IMR-90 (cell line): Measurements from ENCODE around the gene MLLT10. TPM values are rescaled to one million over a fixed set of nuclear protein-coding genes. Genes with fewer than 3 reads are reported as not detected.

Experiments
- ATAC-seq: fragments of 200-7000 bp; cut with Tn5 transposase; 2 replicates; pipeline ENCODE4 v1.9.1; 2020; ENCODE audit warnings: low read depth, mild to moderate bottlenecking, moderate library complexity
- BruUV-seq: library from RNA; stranded (reverse); fragments of 400-500 nt; replicated peaks from 2 replicates; lab custom pipeline; 2021; lab: Mats Ljungman, UMichigan
- CTCF ChIA-PET: fragments of 300-600 bp; formaldehyde crosslinking; extraction: SDS; loops from one replicate; lab custom pipeline; 2021; ENCODE audit warnings: antibody characterized with exemption; lab: Yijun Ruan, JAX
- POLR2A ChIA-PET: fragments of 300-600 bp; sonication (Branson Sonifier 250); formaldehyde crosslinking; loops from one replicate; lab custom pipeline; 2022; ENCODE audit warnings: antibody characterized with exemption; ENCODE audit not compliant: unreplicated experiment; lab: Charles Lee
- DNase-seq: peaks from one replicate; pipeline ENCODE4 v3.0.0; 2013
- H2AFZ ChIP-seq: replicated peaks from 2 replicates; pipeline ENCODE3; 2013; ENCODE audit warnings: low read length, mild to moderate bottlenecking; ENCODE audit not compliant: poor library complexity
- H2AK5ac ChIP-seq: 2 replicates; pipeline ENCODE4 v1.6.1; 2013; ENCODE audit warnings: low read depth, low read length, inconsistent platforms
- H2AK9ac ChIP-seq: replicated peaks from 2 replicates; pipeline ENCODE3; 2013; ENCODE audit warnings: mild to moderate bottlenecking, low read depth, low read length, moderate library complexity; ENCODE audit not compliant: poor library complexity
- H2BK120ac ChIP-seq: 2 replicates; pipeline ENCODE4 v1.6.1; 2013; ENCODE audit warnings: low read depth, low read length, inconsistent platforms
- H2BK15ac ChIP-seq: 3 replicates; pipeline ENCODE4 v1.6.1; 2013; ENCODE audit warnings: low read depth, low read length, inconsistent platforms
- H2BK20ac ChIP-seq: 2 replicates; pipeline ENCODE4 v1.6.1; 2013; ENCODE audit warnings: low read depth, mild to moderate bottlenecking, inconsistent platforms, low read length, moderate library complexity
- H2BK5ac ChIP-seq: 2 replicates; pipeline ENCODE4 v1.6.1; 2013; ENCODE audit warnings: mild to moderate bottlenecking, low read depth, low read length, inconsistent platforms; ENCODE audit not compliant: poor library complexity, severe bottlenecking
- H3K14ac ChIP-seq: replicated peaks from 2 replicates; pipeline ENCODE4 v1.6.1; 2013; ENCODE audit warnings: low read depth, low read length, inconsistent platforms
- H3K18ac ChIP-seq: 2 replicates; pipeline ENCODE4 v1.6.1; 2013; ENCODE audit warnings: low read depth, low read length, control low read depth
- H3K23ac ChIP-seq: 2 replicates; pipeline ENCODE4 v1.6.1; 2013; ENCODE audit warnings: low read depth, low read length, inconsistent platforms
- H3K27ac ChIP-seq: 2 replicates; pipeline ENCODE4 v1.5.1; 2013; ENCODE audit warnings: mild to moderate bottlenecking, control low read depth, low read length; ENCODE audit not compliant: insufficient read depth
- H3K27me3 ChIP-seq: 2 replicates; pipeline ENCODE4 v1.6.1; 2013; ENCODE audit warnings: low read length; ENCODE audit not compliant: control insufficient read depth, insufficient read depth
- H3K36me3 ChIP-seq: 2 replicates; pipeline ENCODE4 v1.6.1; 2013; ENCODE audit warnings: low read length, mixed read lengths; ENCODE audit not compliant: control insufficient read depth, insufficient read depth
- H3K4ac ChIP-seq: 2 replicates; pipeline ENCODE4 v1.6.1; 2013; ENCODE audit warnings: low read depth, low read length, inconsistent platforms
- H3K4me1 ChIP-seq: 2 replicates; pipeline ENCODE4 v1.6.1; 2013; ENCODE audit warnings: low read length, mixed read lengths; ENCODE audit not compliant: control insufficient read depth, insufficient read depth
- H3K4me2 ChIP-seq: 2 replicates; pipeline ENCODE4 v1.6.1; 2013; ENCODE audit warnings: low read depth, mild to moderate bottlenecking, control low read depth, low read length, moderate library complexity
- H3K4me3 ChIP-seq: 2 replicates; pipeline ENCODE4 v1.5.1; 2013; ENCODE audit warnings: low read depth, mild to moderate bottlenecking, control low read depth, low read length, moderate library complexity; ENCODE audit not compliant: insufficient read depth
- H3K56ac ChIP-seq: 2 replicates; pipeline ENCODE4 v1.6.1; 2013; ENCODE audit warnings: low read length, inconsistent platforms; ENCODE audit not compliant: insufficient read depth; ENCODE audit errors: extremely low read depth
- H3K79me1 ChIP-seq, 2 experiments: 2 replicates each; pipeline ENCODE4 v1.6.1; 2013; ENCODE audit warnings: low read length in 2 of 2, inconsistent platforms in 1 of 2, low read depth in 1 of 2
- H3K9ac ChIP-seq: 2 replicates; pipeline ENCODE4 v1.6.1; 2013; ENCODE audit warnings: low read depth, low read length, control low read depth
- H3K9me1 ChIP-seq: 2 replicates; pipeline ENCODE4 v1.6.1; 2013; ENCODE audit warnings: low read length, inconsistent platforms; ENCODE audit not compliant: insufficient read depth
- H3K9me3 ChIP-seq: 2 replicates; pipeline ENCODE4 v1.6.1; 2013; ENCODE audit warnings: low read length; ENCODE audit not compliant: control insufficient read depth, insufficient read depth
- H4K20me1 ChIP-seq: 2 replicates; pipeline ENCODE4 v1.6.1; 2013; ENCODE audit warnings: low read length, inconsistent platforms; ENCODE audit not compliant: insufficient read depth
- H4K5ac ChIP-seq: 2 replicates; pipeline ENCODE4 v1.6.1; 2013; ENCODE audit warnings: mild to moderate bottlenecking, low read depth, low read length, control low read depth
- H4K8ac ChIP-seq, 2 experiments: 2 replicates each; pipeline ENCODE4 v1.6.1; 2013; ENCODE audit warnings: low read depth in 2 of 2, low read length in 2 of 2, control low read depth in 1 of 2, inconsistent platforms in 1 of 2
- H4K91ac ChIP-seq: 2 replicates; pipeline ENCODE4 v1.6.1; 2013; ENCODE audit warnings: low read depth, low read length, inconsistent platforms; ENCODE audit not compliant: insufficient read depth
- CEBPB ChIP-seq: IDR thresholded peaks from 2 replicates; pipeline ENCODE4 v1.6.1; 2012; ENCODE audit warnings: low read depth, low read length, improper control_type of control experiment
- ELK1 ChIP-seq: fragments of 150-350 bp; IDR thresholded peaks from 2 replicates; pipeline ENCODE4 v1.6.1; 2016; ENCODE audit warnings: low read depth, mild to moderate bottlenecking, low read length, moderate library complexity, borderline replicate concordance
- FOS ChIP-seq: fragments of 150-350 bp; IDR thresholded peaks from 2 replicates; pipeline ENCODE4 v1.6.1; 2016; ENCODE audit warnings: low read depth, low read length
- MAZ ChIP-seq: IDR thresholded peaks from 2 replicates; pipeline ENCODE4 v1.6.1; 2012; ENCODE audit warnings: low read depth, mild to moderate bottlenecking, low read length, improper control_type of control experiment, moderate library complexity, borderline replicate concordance
- MXI1 ChIP-seq: IDR thresholded peaks from 2 replicates; pipeline ENCODE4 v1.6.1; 2012; ENCODE audit warnings: low read depth, mild to moderate bottlenecking, low read length, moderate library complexity, borderline replicate concordance
- NFE2L2 ChIP-seq: fragments of 150-350 bp; IDR thresholded peaks from 2 replicates; pipeline ENCODE4 v1.6.1; 2016; ENCODE audit warnings: low read depth, mild to moderate bottlenecking, low read length
- RAD21 ChIP-seq: IDR thresholded peaks from 2 replicates; pipeline ENCODE4 v1.6.1; 2012; ENCODE audit warnings: low read length, improper control_type of control experiment
- WGBS, 2 experiments: methylation state at CpG; one replicate each; pipeline versions ENCODE4 v1.1.5 to v1.1.7; 2013; ENCODE audit warnings: missing lambda C conversion rate in 2 of 2; ENCODE audit not compliant: insufficient read length in 1 of 2; ENCODE audit errors: extremely low coverage in 2 of 2; 5-methylcytosine and 5-hydroxymethylcytosine counted together
- dilution Hi-C: fragments of 300-500 bp; cut with HindIII; formaldehyde crosslinking; loops from one replicate; pipeline ENCODE4 v1.14.3; 2018; ENCODE audit warnings: low sequenced_read_pairs; ENCODE audit not compliant: unreplicated experiment
- in situ Hi-C: fragments of 300-500 bp; cut with MboI; formaldehyde crosslinking; loops from 3 replicates; pipeline ENCODE4 v1.14.3; 2019; ENCODE audit warnings: low sequenced_read_pairs, inconsistent platforms, mixed read lengths
- intact Hi-C: fragments of 100-400 bp; cut with micrococcal nuclease; formaldehyde crosslinking; loops from 2 replicates; pipeline ENCODE4 v1.10.0; 2022
- polyA plus RNA-seq, 3 experiments: library from polyadenylated mRNA; depleted of rRNA; stranded (reverse); fragments of >200 nt; gene quantifications; 2 replicates each; pipeline ENCODE4 v1.2.3, GENCODE V29; 2012; ENCODE audit warnings: low replicate concordance in 1 of 3
- total RNA-seq: library from RNA; depleted of rRNA; stranded (reverse); fragments of >200 nt; gene quantifications from 2 replicates; pipeline ENCODE4 v1.2.3, GENCODE V29; 2012

The MLLT10 gene
- total and polyA plus RNA-seq, 2 of the 4 experiments (the other 2 are of a cell fraction), result 22.5 to 29.0 TPM

GRCh38 chr10:21670391-21670790, 136.4 kb downstream of the MLLT10 start:
- ChIA-PET POLR2A (no interaction called here), CTCF (no interaction called here)
- Histone ChIP-seq H3K36me3 (peaks cover 4% of the 10 kb centered on the region), H4K20me1 (no peaks in the 10 kb centered on the region; the same call in 1 of the 2 replicates), H2BK15ac (no peak overlapping the region), H3K9me3 (no peaks in the 10 kb centered on the region), H3K79me1 (peaks cover 9 to 59% of the 10 kb centered on the region in 2 experiments; a peak in 3 of 4 replicates), H4K5ac (no peak overlapping the region), H3K27ac (no peak overlapping the region), H2AK5ac (no peak overlapping the region), H3K27me3 (no peaks in the 10 kb centered on the region), H3K56ac (no peak overlapping the region), H4K8ac (no peak overlapping the region), H3K14ac (no peak overlapping the region), H4K91ac (no peak overlapping the region), H2AFZ (no peak overlapping the region), H2AK9ac (no peak overlapping the region), H3K23ac (no peak overlapping the region), H2BK5ac (no peak overlapping the region), H2BK120ac (no peak overlapping the region), H2BK20ac (no peak overlapping the region), H3K9ac (no peak overlapping the region), H3K9me1 (0 out of 2 replicates have a peak, but pooled peaks cover 7% of the 10 kb centered on the region), H3K4me2 (no peak overlapping the region), H3K4ac (no peak overlapping the region), H3K4me1 (no peaks in the 10 kb centered on the region), H3K4me3 (no peak overlapping the region), H3K18ac (no peak overlapping the region)
- intact Hi-C loops (no loop called here), in situ Hi-C loops (no loop called here), dilution Hi-C loops (no loop called here)
- no CpG with 5 or more reads among the region's 2 CpGs for WGBS, 2 experiments
- DNase-seq (no peak), ATAC-seq (no peak)
- TF ChIP-seq FOS, result no peak
- no peak for TF ChIP-seq NFE2L2
- TF ChIP-seq ELK1, result no peak
- TF ChIP-seq MAZ, result no peak
- TF ChIP-seq MXI1, result no peak
- no peak for TF ChIP-seq CEBPB
- TF ChIP-seq RAD21, result no peak
- BruUV-seq, result no TSS peak
